ENCODE measurements around the gene PKD1. TPM values are rescaled to one million over a fixed set of nuclear protein-coding genes. Genes with fewer than 3 reads are reported as not detected.

Gene PKD1
- total and polyA plus RNA-seq, 2 of the 13 experiments (the other 11 are each of a cell fraction or from before 2014, with no cell fraction given) = 22.1 to 23.0 TPM

DNA sequence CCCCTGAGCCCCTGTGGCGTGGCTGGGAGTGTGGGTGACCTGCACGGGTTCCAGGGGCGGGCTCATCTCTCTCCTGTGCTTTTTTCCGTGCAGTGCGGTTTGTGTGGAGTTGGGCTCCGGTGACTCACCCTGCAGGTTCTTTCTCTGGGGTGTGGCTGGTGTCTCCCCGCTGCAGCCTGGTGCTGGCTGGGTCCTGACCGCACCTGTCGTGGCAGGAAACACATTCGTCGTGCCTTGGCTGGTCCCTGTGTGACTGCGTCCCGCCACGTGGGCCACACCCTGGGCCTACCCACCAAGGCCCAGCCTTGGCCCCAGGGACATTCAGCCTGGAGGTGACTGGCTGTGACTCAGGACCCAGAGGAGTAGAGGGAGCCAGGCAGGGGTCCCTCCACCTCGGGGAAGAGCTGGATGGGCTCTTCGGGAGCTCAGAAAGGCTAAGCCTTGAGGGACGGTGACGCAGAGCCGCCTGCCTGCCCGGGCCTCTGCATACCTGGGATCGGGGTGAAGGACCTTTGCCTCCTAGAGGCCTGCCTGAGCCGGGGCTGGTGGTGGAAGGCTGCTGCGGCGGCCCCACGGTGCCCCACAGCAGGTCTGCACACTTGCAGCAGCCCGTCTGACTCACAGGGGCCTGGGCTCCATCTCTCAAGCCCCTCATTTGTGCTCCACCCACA, 27.6 kb upstream of the PKD1 start (continued):
- 0 out of 2 replicates have a peak, but pooled peaks have one; percentile 45 for TF ChIP-seq PAXIP1 (CRISPR knock-in tag; conservative IDR thresholded peaks at IDR 0.05)
- TF ChIP-seq MEIS2 (CRISPR knock-in tag; IDR thresholded peaks at IDR 0.05) = no peak
- TF ChIP-seq, protein P1, sequence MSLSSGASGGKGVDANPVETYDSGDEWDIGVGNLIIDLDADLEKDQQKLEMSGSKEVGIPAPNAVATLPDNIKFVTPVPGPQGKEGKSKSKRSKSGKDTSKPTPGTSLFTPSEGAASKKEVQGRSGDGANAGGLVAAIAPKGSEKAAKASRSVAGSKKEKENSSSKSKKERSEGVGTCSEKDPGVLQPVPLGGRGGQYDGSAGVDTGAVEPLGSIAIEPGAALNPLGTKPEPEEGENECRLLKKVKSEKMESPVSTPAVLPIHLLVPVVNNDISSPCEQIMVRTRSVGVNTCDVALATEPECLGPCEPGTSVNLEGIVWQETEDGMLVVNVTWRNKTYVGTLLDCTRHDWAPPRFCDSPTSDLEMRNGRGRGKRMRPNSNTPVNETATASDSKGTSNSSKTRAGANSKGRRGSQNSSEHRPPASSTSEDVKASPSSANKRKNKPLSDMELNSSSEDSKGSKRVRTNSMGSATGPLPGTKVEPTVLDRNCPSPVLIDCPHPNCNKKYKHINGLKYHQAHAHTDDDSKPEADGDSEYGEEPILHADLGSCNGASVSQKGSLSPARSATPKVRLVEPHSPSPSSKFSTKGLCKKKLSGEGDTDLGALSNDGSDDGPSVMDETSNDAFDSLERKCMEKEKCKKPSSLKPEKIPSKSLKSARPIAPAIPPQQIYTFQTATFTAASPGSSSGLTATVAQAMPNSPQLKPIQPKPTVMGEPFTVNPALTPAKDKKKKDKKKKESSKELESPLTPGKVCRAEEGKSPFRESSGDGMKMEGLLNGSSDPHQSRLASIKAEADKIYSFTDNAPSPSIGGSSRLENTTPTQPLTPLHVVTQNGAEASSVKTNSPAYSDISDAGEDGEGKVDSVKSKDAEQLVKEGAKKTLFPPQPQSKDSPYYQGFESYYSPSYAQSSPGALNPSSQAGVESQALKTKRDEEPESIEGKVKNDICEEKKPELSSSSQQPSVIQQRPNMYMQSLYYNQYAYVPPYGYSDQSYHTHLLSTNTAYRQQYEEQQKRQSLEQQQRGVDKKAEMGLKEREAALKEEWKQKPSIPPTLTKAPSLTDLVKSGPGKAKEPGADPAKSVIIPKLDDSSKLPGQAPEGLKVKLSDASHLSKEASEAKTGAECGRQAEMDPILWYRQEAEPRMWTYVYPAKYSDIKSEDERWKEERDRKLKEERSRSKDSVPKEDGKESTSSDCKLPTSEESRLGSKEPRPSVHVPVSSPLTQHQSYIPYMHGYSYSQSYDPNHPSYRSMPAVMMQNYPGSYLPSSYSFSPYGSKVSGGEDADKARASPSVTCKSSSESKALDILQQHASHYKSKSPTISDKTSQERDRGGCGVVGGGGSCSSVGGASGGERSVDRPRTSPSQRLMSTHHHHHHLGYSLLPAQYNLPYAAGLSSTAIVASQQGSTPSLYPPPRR (CRISPR knock-in tag; IDR thresholded peaks at IDR 0.05; ENCODE audit: borderline replicate concordance) = peak; percentile 41; the same call in 1 of the 2 replicates
- 0 out of 2 replicates have a peak, but pooled peaks have one; percentile 29 for TF ChIP-seq ZNF333 (CRISPR knock-in tag; IDR thresholded peaks at IDR 0.05; ENCODE audit: borderline replicate concordance)
- 0 out of 2 replicates have a peak, but pooled peaks have one; percentile 10 for TF ChIP-seq FOXO1 (CRISPR knock-in tag; IDR thresholded peaks at IDR 0.05)
- no peak for TF ChIP-seq NFE2 (CRISPR knock-in tag; IDR thresholded peaks at IDR 0.05)
- TF ChIP-seq ZMYM4 (CRISPR knock-in tag; IDR thresholded peaks at IDR 0.05) = peak; percentile 50; the same call in 1 of the 2 replicates
- TF ChIP-seq, protein P2, sequence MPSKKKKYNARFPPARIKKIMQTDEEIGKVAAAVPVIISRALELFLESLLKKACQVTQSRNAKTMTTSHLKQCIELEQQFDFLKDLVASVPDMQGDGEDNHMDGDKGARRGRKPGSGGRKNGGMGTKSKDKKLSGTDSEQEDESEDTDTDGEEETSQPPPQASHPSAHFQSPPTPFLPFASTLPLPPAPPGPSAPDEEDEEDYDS (CRISPR knock-in tag; IDR thresholded peaks at IDR 0.05) = 0 out of 2 replicates have a peak, but pooled peaks have one; percentile 11
- TF ChIP-seq ZFY (CRISPR knock-in tag; IDR thresholded peaks at IDR 0.05) = peak; percentile 71
- no peak for TF ChIP-seq ZMYM2 (CRISPR knock-in tag; IDR thresholded peaks at IDR 0.05)
- TF ChIP-seq SPEN (CRISPR knock-in tag; IDR thresholded peaks at IDR 0.05; ENCODE audit: low read depth) = peak; percentile 31; the same call in 1 of the 2 replicates
- TF ChIP-seq ZNF687 (CRISPR knock-in tag; IDR thresholded peaks at IDR 0.05) = peak; percentile 88
